C4-2B (cell line): ENCODE results near the gene OLFML2A.

Experiments
- ZFX ChIP-seq: fragments of 450-650 bp; IDR thresholded peaks from 2 replicates; pipeline ENCODE4 v1.6.1; 2017
- TF ChIP-seq, protein P1 (sequence below): fragments of 450-650 bp; conservative IDR thresholded peaks from 2 replicates; pipeline ENCODE4 v1.5.1; 2017; ENCODE audit warnings: mild to moderate bottlenecking

DNA sequence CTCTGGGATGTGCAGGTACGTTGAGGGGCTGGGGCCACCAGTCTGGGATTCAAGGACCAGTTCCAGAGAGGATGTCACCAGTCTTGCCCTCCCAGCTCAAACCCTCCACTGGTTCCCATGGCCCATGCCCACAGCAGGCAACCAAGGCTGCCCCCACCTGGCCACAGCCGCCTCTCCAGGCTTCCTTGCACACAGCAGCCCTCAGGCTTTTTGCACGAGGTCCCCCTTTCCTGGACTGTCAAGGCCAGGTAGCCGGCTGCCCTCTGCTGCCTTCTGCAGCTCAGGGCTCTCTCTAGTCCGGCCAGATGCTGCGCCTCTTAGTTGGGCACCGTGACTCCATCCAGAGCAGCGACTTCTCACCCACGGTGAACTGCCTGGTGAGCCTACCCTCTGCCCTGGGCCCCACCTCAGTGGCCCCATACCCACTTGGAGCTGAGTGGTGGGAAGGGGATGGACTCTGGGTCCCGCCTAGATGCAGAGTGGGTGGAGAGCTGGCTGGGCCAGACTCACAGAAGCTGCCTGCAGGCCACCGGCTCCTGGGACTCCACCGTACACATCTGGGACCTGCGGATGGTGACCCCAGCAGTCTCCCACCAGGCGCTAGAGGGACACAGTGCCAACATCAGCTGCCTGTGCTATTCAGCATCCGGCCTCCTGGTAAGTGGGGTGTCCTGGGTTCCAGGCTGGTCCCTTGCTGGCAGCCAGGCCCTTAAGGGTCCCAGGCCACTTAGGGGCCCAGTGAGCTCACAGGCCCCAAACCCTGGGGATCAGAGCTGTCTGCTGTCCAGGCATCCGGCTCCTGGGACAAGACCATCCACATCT is 79.2 kb downstream of the OLFML2A start:
- TF ChIP-seq, protein P1, sequence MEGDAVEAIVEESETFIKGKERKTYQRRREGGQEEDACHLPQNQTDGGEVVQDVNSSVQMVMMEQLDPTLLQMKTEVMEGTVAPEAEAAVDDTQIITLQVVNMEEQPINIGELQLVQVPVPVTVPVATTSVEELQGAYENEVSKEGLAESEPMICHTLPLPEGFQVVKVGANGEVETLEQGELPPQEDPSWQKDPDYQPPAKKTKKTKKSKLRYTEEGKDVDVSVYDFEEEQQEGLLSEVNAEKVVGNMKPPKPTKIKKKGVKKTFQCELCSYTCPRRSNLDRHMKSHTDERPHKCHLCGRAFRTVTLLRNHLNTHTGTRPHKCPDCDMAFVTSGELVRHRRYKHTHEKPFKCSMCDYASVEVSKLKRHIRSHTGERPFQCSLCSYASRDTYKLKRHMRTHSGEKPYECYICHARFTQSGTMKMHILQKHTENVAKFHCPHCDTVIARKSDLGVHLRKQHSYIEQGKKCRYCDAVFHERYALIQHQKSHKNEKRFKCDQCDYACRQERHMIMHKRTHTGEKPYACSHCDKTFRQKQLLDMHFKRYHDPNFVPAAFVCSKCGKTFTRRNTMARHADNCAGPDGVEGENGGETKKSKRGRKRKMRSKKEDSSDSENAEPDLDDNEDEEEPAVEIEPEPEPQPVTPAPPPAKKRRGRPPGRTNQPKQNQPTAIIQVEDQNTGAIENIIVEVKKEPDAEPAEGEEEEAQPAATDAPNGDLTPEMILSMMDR, result peak; percentile 56
- TF ChIP-seq ZFX, result no peak
